Measurements from ENCODE around the gene GAS7.

The GAS7 gene

GRCh38 chr17:9887508-9887907 is 310.9 kb downstream of the GAS7 start:
- no peaks in the 10 kb centered on the region for H3K36me3 ChIP-seq (ENCODE audit: control insufficient read depth, insufficient read depth, low read length)

GRCh38 chr17:9886141-9886930 is 312.1 kb downstream of the GAS7 start:
- Histone ChIP-seq H3K27ac (ENCODE audit: low read depth, low read length, severe bottlenecking) (no peak overlapping the region), H3K4me1 (ENCODE audit: control insufficient read depth, insufficient read depth, low read length, poor library complexity, severe bottlenecking) (no peaks in the 10 kb centered on the region), H3K9me3 (ENCODE audit: control insufficient read depth, low read length) (peaks cover 6% of the 10 kb centered on the region), H3K4me3 (ENCODE audit: extremely low read depth, insufficient read depth, low read length, poor library complexity, severe bottlenecking) (no peak overlapping the region), H3K36me3 (ENCODE audit: control insufficient read depth, insufficient read depth, low read length) (no peaks in the 10 kb centered on the region)
- 79 to 97% methylated on average over 4 to 5 of the region's 5 CpGs for WGBS, 2 experiments (ENCODE audit: insufficient coverage in 2 of 2)

More at GRCh38 chr17:9887508-9887907, 310.9 kb downstream of the GAS7 start:
- 84 to 94% methylated on average over 8 of the region's 8 CpGs for WGBS, 2 experiments (ENCODE audit: insufficient coverage in 2 of 2)
- no peaks in the 10 kb centered on the region for H3K4me1 ChIP-seq (ENCODE audit: control insufficient read depth, insufficient read depth, low read length, poor library complexity, severe bottlenecking)
- peaks cover 6% of the 10 kb centered on the region for H3K9me3 ChIP-seq (ENCODE audit: control insufficient read depth, low read length)
- H3K4me3 ChIP-seq (ENCODE audit: extremely low read depth, insufficient read depth, low read length, poor library complexity, severe bottlenecking), result no peak overlapping the region
- no peak overlapping the region for H3K27ac ChIP-seq (ENCODE audit: low read depth, low read length, severe bottlenecking)

GRCh38 chr17:9883451-9883850 is 315.0 kb downstream of the GAS7 start:
- no peak overlapping the region for H3K4me3 ChIP-seq (ENCODE audit: extremely low read depth, insufficient read depth, low read length, poor library complexity, severe bottlenecking)
- H3K9me3 ChIP-seq (ENCODE audit: control insufficient read depth, low read length), result peaks cover 6% of the 10 kb centered on the region
- H3K27ac ChIP-seq (ENCODE audit: low read depth, low read length, severe bottlenecking), result no peak overlapping the region
- no peaks in the 10 kb centered on the region for H3K4me1 ChIP-seq (ENCODE audit: control insufficient read depth, insufficient read depth, low read length, poor library complexity, severe bottlenecking)
- no peaks in the 10 kb centered on the region for H3K36me3 ChIP-seq (ENCODE audit: control insufficient read depth, insufficient read depth, low read length)

- Histone ChIP-seq H3K9me3 (ENCODE audit: control insufficient read depth, low read length) (peaks cover 6% of the 10 kb centered on the region), H3K27ac (ENCODE audit: low read depth, low read length, severe bottlenecking) (no peak overlapping the region), H3K4me3 (ENCODE audit: extremely low read depth, insufficient read depth, low read length, poor library complexity, severe bottlenecking) (no peak overlapping the region), H3K36me3 (ENCODE audit: control insufficient read depth, insufficient read depth, low read length) (no peaks in the 10 kb centered on the region), H3K4me1 (ENCODE audit: control insufficient read depth, insufficient read depth, low read length, poor library complexity, severe bottlenecking) (no peaks in the 10 kb centered on the region)
- WGBS, 2 experiments (ENCODE audit: insufficient coverage in 2 of 2), result 85 to 87% methylated on average over 3 of the region's 3 CpGs
These were observed 317.8 kb downstream of the GAS7 start for GRCh38 chr17:9880582-9880999.

- Histone ChIP-seq H3K27ac (ENCODE audit: low read depth, low read length, severe bottlenecking) (no peak overlapping the region), H3K4me1 (ENCODE audit: control insufficient read depth, insufficient read depth, low read length, poor library complexity, severe bottlenecking) (no peaks in the 10 kb centered on the region), H3K9me3 (ENCODE audit: control insufficient read depth, low read length) (peaks cover 6% of the 10 kb centered on the region), H3K4me3 (ENCODE audit: extremely low read depth, insufficient read depth, low read length, poor library complexity, severe bottlenecking) (no peak overlapping the region), H3K36me3 (ENCODE audit: control insufficient read depth, insufficient read depth, low read length) (no peaks in the 10 kb centered on the region)
- 94 to 100% methylated on average over 1 to 3 of the region's 8 CpGs for WGBS, 2 experiments (ENCODE audit: insufficient coverage in 2 of 2)
These were observed 319.4 kb downstream of the GAS7 start for GRCh38 chr17:9878786-9879525.

- H3K4me1 ChIP-seq (ENCODE audit: control insufficient read depth, insufficient read depth, low read length, poor library complexity, severe bottlenecking), result no peaks in the 10 kb centered on the region
- H3K36me3 ChIP-seq (ENCODE audit: control insufficient read depth, insufficient read depth, low read length), result no peaks in the 10 kb centered on the region
- WGBS, 2 experiments (ENCODE audit: insufficient coverage in 2 of 2), result no CpG with 5 or more reads among the region's 3 CpGs
- H3K27ac ChIP-seq (ENCODE audit: low read depth, low read length, severe bottlenecking), result no peak overlapping the region
- no peak overlapping the region for H3K4me3 ChIP-seq (ENCODE audit: extremely low read depth, insufficient read depth, low read length, poor library complexity, severe bottlenecking)
- peaks cover 2% of the 10 kb centered on the region for H3K9me3 ChIP-seq (ENCODE audit: control insufficient read depth, low read length)
These were observed 320.1 kb downstream of the GAS7 start for GRCh38 chr17:9878356-9878755.

- Histone ChIP-seq H3K9me3 (ENCODE audit: control insufficient read depth, low read length) (no peaks in the 10 kb centered on the region), H3K4me3 (ENCODE audit: extremely low read depth, insufficient read depth, low read length, poor library complexity, severe bottlenecking) (no peak overlapping the region)
- WGBS, 2 experiments (ENCODE audit: insufficient coverage in 2 of 2), result 47 to 73% methylated on average over 3 of the region's 3 CpGs
These were observed 323.0 kb downstream of the GAS7 start for GRCh38 chr17:9875441-9875840.

GRCh38 chr17:9874722-9875121 is 323.7 kb downstream of the GAS7 start:
- WGBS, 2 experiments (ENCODE audit: insufficient coverage in 2 of 2), result no CpG with 5 or more reads among the region's 3 CpGs
- no peaks in the 10 kb centered on the region for H3K4me1 ChIP-seq (ENCODE audit: control insufficient read depth, insufficient read depth, low read length, poor library complexity, severe bottlenecking)
- H3K9me3 ChIP-seq (ENCODE audit: control insufficient read depth, low read length), result no peaks in the 10 kb centered on the region
- H3K4me3 ChIP-seq (ENCODE audit: extremely low read depth, insufficient read depth, low read length, poor library complexity, severe bottlenecking), result no peak overlapping the region
- H3K36me3 ChIP-seq (ENCODE audit: control insufficient read depth, insufficient read depth, low read length), result no peaks in the 10 kb centered on the region
- no peak overlapping the region for H3K27ac ChIP-seq (ENCODE audit: low read depth, low read length, severe bottlenecking)

More at GRCh38 chr17:9875441-9875840, 323.0 kb downstream of the GAS7 start:
- H3K4me1 ChIP-seq (ENCODE audit: control insufficient read depth, insufficient read depth, low read length, poor library complexity, severe bottlenecking), result no peaks in the 10 kb centered on the region
- no peak overlapping the region for H3K27ac ChIP-seq (ENCODE audit: low read depth, low read length, severe bottlenecking)
- H3K36me3 ChIP-seq (ENCODE audit: control insufficient read depth, insufficient read depth, low read length), result no peaks in the 10 kb centered on the region

- Histone ChIP-seq H3K27ac (ENCODE audit: low read depth, low read length, severe bottlenecking) (no peak overlapping the region), H3K9me3 (ENCODE audit: control insufficient read depth, low read length) (no peaks in the 10 kb centered on the region), H3K4me1 (ENCODE audit: control insufficient read depth, insufficient read depth, low read length, poor library complexity, severe bottlenecking) (no peaks in the 10 kb centered on the region), H3K36me3 (ENCODE audit: control insufficient read depth, insufficient read depth, low read length) (no peaks in the 10 kb centered on the region), H3K4me3 (ENCODE audit: extremely low read depth, insufficient read depth, low read length, poor library complexity, severe bottlenecking) (no peak overlapping the region)
- WGBS, 2 experiments (ENCODE audit: insufficient coverage in 2 of 2), result 81 to 89% methylated on average over 5 of the region's 6 CpGs
These were observed 325.6 kb downstream of the GAS7 start for GRCh38 chr17:9872852-9873251.

- no peaks in the 10 kb centered on the region for H3K9me3 ChIP-seq (ENCODE audit: control insufficient read depth, low read length)
- H3K27ac ChIP-seq (ENCODE audit: low read depth, low read length, severe bottlenecking), result no peak overlapping the region
- no peaks in the 10 kb centered on the region for H3K4me1 ChIP-seq (ENCODE audit: control insufficient read depth, insufficient read depth, low read length, poor library complexity, severe bottlenecking)
- H3K36me3 ChIP-seq (ENCODE audit: control insufficient read depth, insufficient read depth, low read length), result no peaks in the 10 kb centered on the region
- no peak overlapping the region for H3K4me3 ChIP-seq (ENCODE audit: extremely low read depth, insufficient read depth, low read length, poor library complexity, severe bottlenecking)
- WGBS, 2 experiments (ENCODE audit: insufficient coverage in 2 of 2), result 77 to 80% methylated on average over 1 to 2 of the region's 3 CpGs
These were observed 329.9 kb downstream of the GAS7 start for GRCh38 chr17:9868552-9868951.

GRCh38 chr17:9865586-9865985 is 332.8 kb downstream of the GAS7 start:
- WGBS, 2 experiments (ENCODE audit: insufficient coverage in 2 of 2), result 40 to 100% methylated on average over 1 of the region's 1 CpG

More at GRCh38 chr17:9865586-9865985, 332.8 kb downstream of the GAS7 start:
- H3K4me3 ChIP-seq (ENCODE audit: extremely low read depth, insufficient read depth, low read length, poor library complexity, severe bottlenecking), result no peak overlapping the region
- H3K9me3 ChIP-seq (ENCODE audit: control insufficient read depth, low read length), result no peaks in the 10 kb centered on the region
- H3K27ac ChIP-seq (ENCODE audit: low read depth, low read length, severe bottlenecking), result no peak overlapping the region
- H3K36me3 ChIP-seq (ENCODE audit: control insufficient read depth, insufficient read depth, low read length), result no peaks in the 10 kb centered on the region
- H3K4me1 ChIP-seq (ENCODE audit: control insufficient read depth, insufficient read depth, low read length, poor library complexity, severe bottlenecking), result no peaks in the 10 kb centered on the region
